Measurements from ENCODE around the gene RCOR1.

DNA sequence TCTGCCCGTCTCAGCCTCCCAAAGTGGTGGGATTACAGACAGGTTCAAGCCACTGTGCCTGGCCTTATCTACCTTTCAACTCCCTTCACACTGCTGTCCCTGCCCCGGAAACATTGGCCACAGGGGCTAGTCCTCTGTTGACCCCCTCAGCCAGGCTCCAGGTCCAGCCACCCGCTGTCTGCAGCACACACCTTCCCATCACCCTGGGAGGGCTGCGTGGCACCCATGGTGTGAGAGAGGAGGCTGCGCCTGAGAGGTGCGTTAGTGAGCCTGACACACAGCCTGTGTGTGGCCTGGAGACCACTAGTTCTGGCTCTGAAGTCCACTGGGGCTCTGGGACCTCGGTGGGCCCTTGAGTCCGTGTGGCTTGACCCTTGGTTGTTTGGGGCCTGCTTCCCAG lies 156.4 kb downstream of the RCOR1 start:
- TF ChIP-seq, protein P1, sequence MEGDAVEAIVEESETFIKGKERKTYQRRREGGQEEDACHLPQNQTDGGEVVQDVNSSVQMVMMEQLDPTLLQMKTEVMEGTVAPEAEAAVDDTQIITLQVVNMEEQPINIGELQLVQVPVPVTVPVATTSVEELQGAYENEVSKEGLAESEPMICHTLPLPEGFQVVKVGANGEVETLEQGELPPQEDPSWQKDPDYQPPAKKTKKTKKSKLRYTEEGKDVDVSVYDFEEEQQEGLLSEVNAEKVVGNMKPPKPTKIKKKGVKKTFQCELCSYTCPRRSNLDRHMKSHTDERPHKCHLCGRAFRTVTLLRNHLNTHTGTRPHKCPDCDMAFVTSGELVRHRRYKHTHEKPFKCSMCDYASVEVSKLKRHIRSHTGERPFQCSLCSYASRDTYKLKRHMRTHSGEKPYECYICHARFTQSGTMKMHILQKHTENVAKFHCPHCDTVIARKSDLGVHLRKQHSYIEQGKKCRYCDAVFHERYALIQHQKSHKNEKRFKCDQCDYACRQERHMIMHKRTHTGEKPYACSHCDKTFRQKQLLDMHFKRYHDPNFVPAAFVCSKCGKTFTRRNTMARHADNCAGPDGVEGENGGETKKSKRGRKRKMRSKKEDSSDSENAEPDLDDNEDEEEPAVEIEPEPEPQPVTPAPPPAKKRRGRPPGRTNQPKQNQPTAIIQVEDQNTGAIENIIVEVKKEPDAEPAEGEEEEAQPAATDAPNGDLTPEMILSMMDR (IDR thresholded peaks at IDR 0.05; ENCODE audit: low read depth, low read length): no peak
- no peak for TF ChIP-seq EZH2phosphoT487 (IDR thresholded peaks at IDR 0.05; ENCODE audit: low read depth)

Data from OCI-LY3 (cell line).